ENCODE results near the gene FAM131C.
A peak's percentile ranks its signal among the peaks of the same experiment; 100 is the strongest.
"Not testable (repeated sequence)": the region's sequence is repeated elsewhere in the genome, so short reads cannot be mapped to it uniquely, and the experiment has no call there.

The FAM131C gene

GRCh38 chr1:16073490-16074119 is at the start of gene FAM131C:
FAM131C (minus strand) TSS chr1:16073651; CDS start chr1:16073442, 209 bp downstream.
- DNase-seq, result peak; percentile 84

GRCh38 chr1:16122916-16123315 is 49.5 kb upstream of the FAM131C start:
- no peak for DNase-seq

- no peak for DNase-seq
Observed at GRCh38 chr1:16122350-16122881, 49.0 kb upstream of the FAM131C start.

- peak; percentile 2 for DNase-seq
Observed at GRCh38 chr1:16120940-16121410, 47.5 kb upstream of the FAM131C start.

- peak; percentile 21 for DNase-seq
Observed at GRCh38 chr1:16120407-16120806, 47.0 kb upstream of the FAM131C start.

GRCh38 chr1:16119926-16120325 is 46.5 kb upstream of the FAM131C start:
- peak; percentile 7 for DNase-seq

GRCh38 chr1:16119504-16119903 is 46.1 kb upstream of the FAM131C start:
- peak; percentile 11 for DNase-seq

GRCh38 chr1:16118706-16119105 is 45.3 kb upstream of the FAM131C start:
- peak; percentile 15 for DNase-seq

- DNase-seq, result no peak
Observed at GRCh38 chr1:16117936-16118335, 44.5 kb upstream of the FAM131C start.

GRCh38 chr1:16117369-16117768 is 43.9 kb upstream of the FAM131C start:
- no peak for DNase-seq

GRCh38 chr1:16116625-16117024 is 43.2 kb upstream of the FAM131C start:
- peak; percentile 3 for DNase-seq

- no peak for DNase-seq
Observed at GRCh38 chr1:16116002-16116401, 42.6 kb upstream of the FAM131C start.

- DNase-seq, result peak; percentile 6
Observed at GRCh38 chr1:16115468-16115983, 42.1 kb upstream of the FAM131C start.

- DNase-seq, result no peak
Observed at GRCh38 chr1:16114527-16115467, 41.3 kb upstream of the FAM131C start.

- no peak for DNase-seq
Observed at GRCh38 chr1:16112596-16113555, 39.4 kb upstream of the FAM131C start.

- DNase-seq, result no peak
Observed at GRCh38 chr1:16111771-16112595, 38.5 kb upstream of the FAM131C start.

- DNase-seq, result no peak
Observed at GRCh38 chr1:16110884-16111283, 37.4 kb upstream of the FAM131C start.

GRCh38 chr1:16110456-16110855 is 37.0 kb upstream of the FAM131C start:
- DNase-seq, result no peak

- no peak for DNase-seq
Observed at GRCh38 chr1:16109571-16109970, 36.1 kb upstream of the FAM131C start.

- DNase-seq, result not testable (repeated sequence)
Observed at GRCh38 chr1:16107039-16107438, 33.6 kb upstream of the FAM131C start.

- no peak for DNase-seq
Observed at GRCh38 chr1:16101623-16102022, 28.2 kb upstream of the FAM131C start.
